Bronchial epithelial cell (primary cell): ENCODE data around the gene VEPH1. TPM values are rescaled to one million over a fixed set of nuclear protein-coding genes. Genes with fewer than 3 reads are reported as not detected.

Experiments used
- DNase-seq: peaks from one replicate; pipeline ENCODE4 v3.0.0-alpha.2; 2010; ENCODE audit warnings: low read depth
- FAIRE-seq: peaks from 2 replicates; lab custom pipeline; 2011; peaks lifted over from hg19 to GRCh38; lab: Jason Lieb, UNC
- H3K27me3 ChIP-seq: 2 replicates; pipeline ENCODE4 v1.5.1; 2011; ENCODE audit warnings: low read length; ENCODE audit not compliant: control insufficient read depth, insufficient read depth
- H3K36me3 ChIP-seq: 2 replicates; pipeline ENCODE4 v1.5.1; 2011; ENCODE audit warnings: low read length; ENCODE audit not compliant: control insufficient read depth, insufficient read depth
- H3K4me3 ChIP-seq: 2 replicates; pipeline ENCODE4 v1.5.1; 2011; ENCODE audit warnings: mild to moderate bottlenecking, low read depth, low read length, control low read depth
- CTCF ChIP-seq: IDR thresholded peaks from 2 replicates; pipeline ENCODE4 v1.5.1; 2011; ENCODE audit warnings: mild to moderate bottlenecking, moderate library complexity, low read length, control low read depth, inconsistent platforms; ENCODE audit not compliant: insufficient read depth, severe bottlenecking
- total RNA-seq: library from RNA; depleted of rRNA; stranded (reverse); fragments of >200 nt; gene quantifications from 2 replicates; pipeline ENCODE4 v1.2.1, GENCODE V29; 2014

VEPH1 gene
- total RNA-seq, 1 donor from 2014 or later = 1.3 TPM

GRCh38 chr3:157390713-157391515, 112.3 kb downstream of the VEPH1 start:
- Histone ChIP-seq H3K4me3 (no peak overlapping the region), H3K27me3 (peaks cover 1% of the 10 kb centered on the region), H3K36me3 (no peaks in the 10 kb centered on the region)
- FAIRE-seq (peak; percentile 43), DNase-seq (no peak)
- TF ChIP-seq CTCF = no peak

DNA sequence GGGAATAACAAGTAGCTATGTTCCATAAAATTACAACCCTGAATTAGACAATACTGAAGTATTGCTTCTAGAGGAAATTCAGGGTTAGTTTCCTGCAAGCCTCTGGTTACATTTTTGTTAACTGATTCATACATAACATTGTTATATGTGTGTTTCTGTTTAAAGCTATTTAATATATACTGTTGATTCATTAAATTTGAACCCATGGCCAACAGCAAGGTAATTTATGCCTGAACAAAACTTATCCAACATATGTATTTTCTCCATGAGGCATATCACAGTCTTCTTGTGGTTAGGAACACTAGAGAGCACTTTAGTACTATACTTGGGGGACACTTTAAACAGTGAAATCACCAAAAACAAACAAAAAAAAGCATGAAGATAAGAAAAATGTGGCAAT, 114.2 kb downstream of the VEPH1 start:
- Histone ChIP-seq H3K4me3 (no peak overlapping the region), H3K27me3 (peaks cover 1% of the 10 kb centered on the region), H3K36me3 (no peaks in the 10 kb centered on the region)
- TF ChIP-seq CTCF = no peak
- DNase-seq (peak; percentile 22), FAIRE-seq (no peak)

- no peak for FAIRE-seq
- Histone ChIP-seq H3K4me3 (no peak overlapping the region), H3K36me3 (no peaks in the 10 kb centered on the region), H3K27me3 (peaks cover 1% of the 10 kb centered on the region)
- no peak for TF ChIP-seq CTCF
- DNase-seq = no peak
Measured at GRCh38 chr3:157387708-157388435, 115.3 kb downstream of the VEPH1 start.

DNA sequence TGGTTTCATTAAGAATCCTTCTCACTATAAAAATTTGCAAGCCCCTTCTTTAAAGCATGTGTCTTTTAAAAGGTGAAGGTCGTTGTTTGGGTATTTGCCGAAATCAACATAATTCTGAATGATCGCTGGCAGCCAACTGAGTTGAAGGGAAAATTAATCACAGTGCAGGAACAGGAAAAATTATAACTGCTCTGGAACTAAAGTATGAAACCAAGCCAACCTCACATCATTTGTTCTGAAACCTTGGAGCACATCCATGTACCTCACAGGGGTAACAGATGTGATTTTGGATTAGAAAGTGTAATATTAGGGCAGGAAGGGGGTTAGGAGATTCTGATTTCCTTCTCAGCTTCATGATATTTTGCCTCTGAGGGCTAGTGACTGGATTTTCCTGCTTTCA, 118.7 kb downstream of the VEPH1 start:
- TF ChIP-seq CTCF = no peak
- no peak for FAIRE-seq

DNA sequence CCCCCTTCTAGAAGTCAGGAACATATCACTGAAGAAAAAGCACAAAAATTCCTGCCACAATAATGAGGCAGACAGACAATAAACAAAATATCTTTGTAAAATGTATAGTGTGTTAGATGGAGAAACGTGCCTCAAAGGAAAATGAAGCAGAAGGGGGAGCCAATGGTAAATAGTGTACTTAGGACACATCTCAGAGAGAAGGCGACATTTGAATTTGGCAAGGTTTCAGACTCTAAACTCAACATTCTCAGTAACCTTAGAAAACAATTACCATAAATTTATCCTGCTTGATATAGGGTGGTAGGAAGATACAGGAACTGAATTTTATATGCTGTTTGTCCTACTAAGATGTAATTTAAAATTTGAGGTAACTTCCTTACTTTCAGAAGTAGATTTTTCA, 119.2 kb downstream of the VEPH1 start:
- H3K4me3 ChIP-seq = no peak overlapping the region
- H3K27me3 ChIP-seq = no peaks in the 10 kb centered on the region
- TF ChIP-seq CTCF = no peak
- no peaks in the 10 kb centered on the region for H3K36me3 ChIP-seq
- DNase-seq = no peak
- FAIRE-seq = no peak

More for the DNA sequence above, 118.7 kb downstream of the VEPH1 start:
- no peaks in the 10 kb centered on the region for H3K27me3 ChIP-seq
- no peaks in the 10 kb centered on the region for H3K36me3 ChIP-seq
- H3K4me3 ChIP-seq = no peak overlapping the region
- no peak for DNase-seq
